ENCODE measurements around the gene GRIK4.
"Not testable (repeated sequence)": the region's sequence is repeated elsewhere in the genome, so short reads cannot be mapped to it uniquely, and the experiment has no call there.

GRIK4 gene

GRCh38 chr11:121029153-121029552 is 517.6 kb downstream of the GRIK4 start:
- no peak for DNase-seq

- DNase-seq: no peak
These were observed 518.4 kb downstream of the GRIK4 start for GRCh38 chr11:121029813-121030445.

GRCh38 chr11:121031167-121031566 is 519.6 kb downstream of the GRIK4 start:
- no peak for DNase-seq

- DNase-seq: not testable (repeated sequence)
These were observed 520.1 kb downstream of the GRIK4 start for GRCh38 chr11:121031648-121032047.

- DNase-seq: no peak
These were observed 521.0 kb downstream of the GRIK4 start for GRCh38 chr11:121032546-121032945.

- DNase-seq: no peak
These were observed 522.1 kb downstream of the GRIK4 start for GRCh38 chr11:121033635-121034034.

- no peak for DNase-seq
These were observed 523.7 kb downstream of the GRIK4 start for GRCh38 chr11:121035169-121035755.

- no peak for DNase-seq
These were observed 524.2 kb downstream of the GRIK4 start for GRCh38 chr11:121035780-121036179.

GRCh38 chr11:121037016-121037415 is 525.5 kb downstream of the GRIK4 start:
- no peak for DNase-seq

All from KG1 (cell line).